Fibroblast of mammary gland (primary cell): ENCODE data around the gene KSR1.
"Not testable (repeated sequence)": the region's sequence is repeated elsewhere in the genome, so short reads cannot be mapped to it uniquely, and the experiment has no call there.

ENCODE experiments used
- DNase-seq: peaks from one replicate; pipeline ENCODE4 v3.0.0-alpha.2; 2010; ENCODE audit warnings: low read depth
- H3K4me3 ChIP-seq: 2 replicates; pipeline ENCODE4 v1.5.1; 2011; ENCODE audit warnings: low read depth, mild to moderate bottlenecking, low read length, moderate library complexity; ENCODE audit not compliant: control insufficient read depth
- CTCF ChIP-seq: conservative IDR thresholded peaks from 2 replicates; pipeline ENCODE4 v1.5.1; 2011; ENCODE audit warnings: low read depth, low read length, inconsistent platforms; ENCODE audit not compliant: control insufficient read depth, insufficient read depth

The KSR1 gene

DNA sequence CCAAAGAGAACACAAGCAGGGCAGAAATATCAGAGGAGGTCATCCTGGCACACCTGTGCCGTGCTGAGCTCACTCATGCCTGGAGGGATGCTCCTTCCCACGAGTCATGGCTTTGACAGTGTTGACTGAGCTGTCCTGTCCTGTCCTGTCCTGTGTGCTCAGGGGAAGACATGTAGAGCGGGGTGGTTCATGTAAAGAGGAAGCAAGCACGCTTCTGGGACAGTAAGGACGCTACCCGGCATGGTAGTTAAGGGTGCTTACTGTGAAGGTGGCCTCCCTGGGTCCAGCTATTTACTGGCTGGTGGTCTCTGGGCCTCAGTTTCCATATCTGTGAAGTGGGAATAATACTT lies 175.1 kb downstream of the KSR1 start:
- no peak for TF ChIP-seq CTCF
- H3K4me3 ChIP-seq = no peak overlapping the region
- no peak for DNase-seq

GRCh38 chr17:27631897-27632725 lies 175.9 kb downstream of the KSR1 start:
- DNase-seq = no peak
- no peak overlapping the region for H3K4me3 ChIP-seq
- no peak for TF ChIP-seq CTCF

GRCh38 chr17:27632766-27633165 lies 176.5 kb downstream of the KSR1 start:
- not testable (repeated sequence) for H3K4me3 ChIP-seq
- DNase-seq = peak; percentile 79

DNA sequence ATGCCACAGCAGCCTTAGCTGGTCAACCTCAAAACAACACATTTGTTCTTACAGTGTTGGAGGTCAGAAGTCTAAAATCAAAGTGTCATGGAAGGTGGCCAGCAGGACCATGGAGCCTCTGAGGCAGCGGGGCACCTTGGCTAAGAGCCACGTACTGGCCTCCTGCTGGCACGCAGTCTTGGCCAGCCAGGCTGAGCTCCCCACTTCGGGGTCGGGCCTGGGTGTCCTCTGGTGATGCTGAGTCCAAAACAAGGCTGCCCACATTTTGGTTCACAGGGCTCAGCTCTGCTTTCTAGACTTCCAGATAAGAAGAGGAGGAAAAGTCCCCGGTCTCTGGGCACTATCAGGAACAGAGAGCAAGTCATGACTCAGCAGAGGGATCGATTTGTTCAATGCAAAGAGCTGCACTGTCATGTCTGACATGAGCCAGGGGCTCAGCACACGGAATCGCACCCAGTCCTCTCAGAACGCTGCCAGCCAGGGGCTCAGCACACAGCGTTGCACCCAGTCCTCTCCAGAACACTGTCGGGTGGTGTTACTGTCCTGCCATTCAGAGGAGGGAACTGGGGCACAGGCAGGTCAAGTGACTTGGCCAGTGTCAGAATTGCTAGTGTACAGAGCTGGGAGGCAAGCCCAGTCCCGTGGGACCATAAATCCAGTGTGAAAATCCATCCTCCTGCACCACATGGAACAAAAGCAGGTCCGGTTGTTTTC lies 177.2 kb downstream of the KSR1 start:
- no peak for TF ChIP-seq CTCF
- DNase-seq = peak; percentile 44
- H3K4me3 ChIP-seq = no peak overlapping the region

DNA sequence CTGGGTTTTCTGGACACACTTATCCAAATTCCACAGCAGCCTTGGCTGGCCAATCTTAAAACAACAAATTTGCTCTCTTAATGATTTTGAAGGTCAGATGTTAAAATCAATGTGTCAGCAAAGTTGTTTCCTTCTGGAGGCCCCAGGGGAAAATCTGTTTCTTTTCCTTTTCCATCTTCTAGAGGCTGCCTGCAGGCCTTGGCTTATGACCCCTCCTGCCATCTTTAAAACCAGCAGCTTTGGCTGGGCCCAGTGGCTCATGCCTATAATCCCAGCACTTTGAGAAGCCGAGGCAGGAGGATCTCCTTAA lies 177.7 kb downstream of the KSR1 start:
- no peak for TF ChIP-seq CTCF
- no peak for DNase-seq
- no peak overlapping the region for H3K4me3 ChIP-seq

DNA sequence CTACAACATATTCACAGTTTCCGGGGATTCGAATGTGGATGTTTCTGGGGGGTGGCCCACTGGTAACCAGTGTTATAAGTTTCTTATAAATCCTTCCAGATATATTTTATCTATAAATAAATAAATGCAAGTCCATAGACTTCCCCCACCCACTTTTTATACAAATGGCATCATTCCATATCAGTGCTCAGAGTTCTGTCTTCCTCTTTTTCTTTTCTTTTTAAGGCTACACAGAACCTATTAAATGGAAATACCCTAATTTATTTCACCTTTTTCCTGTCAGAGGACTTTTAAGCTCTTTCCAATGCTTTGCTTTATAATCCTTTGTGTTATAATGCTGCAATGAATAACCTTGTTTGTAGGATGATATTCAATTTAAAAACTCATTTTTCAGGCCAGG lies 178.5 kb downstream of the KSR1 start:
- TF ChIP-seq CTCF = no peak
- DNase-seq = no peak

DNA sequence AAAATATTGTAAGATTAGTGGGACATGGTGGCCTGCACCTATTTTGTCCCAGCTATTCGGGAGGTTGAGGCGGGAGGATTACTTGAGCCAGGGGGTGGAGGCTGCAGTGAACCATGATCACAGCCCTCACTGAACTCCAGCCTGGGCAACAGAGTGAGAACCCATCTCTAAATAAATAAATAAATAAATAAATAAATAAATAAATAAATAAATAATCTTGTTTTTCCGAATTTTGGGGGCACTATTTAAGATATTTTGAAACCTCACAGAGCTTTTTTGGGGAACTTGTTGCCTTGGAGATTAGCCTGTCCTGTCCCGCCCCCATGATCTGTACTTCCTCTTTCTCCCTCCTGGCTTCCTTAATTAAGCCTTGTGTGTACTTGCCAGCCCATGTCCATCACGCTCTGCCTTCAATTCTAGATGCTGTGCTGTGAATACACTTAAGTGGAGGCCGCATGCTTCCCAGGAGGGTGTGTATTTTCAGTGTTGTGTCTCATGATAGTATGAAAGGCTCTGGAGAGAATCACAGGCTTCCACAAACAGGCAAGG lies 179.1 kb downstream of the KSR1 start:
- DNase-seq = no peak
- TF ChIP-seq CTCF = no peak
- H3K4me3 ChIP-seq = no peak overlapping the region

More for the DNA sequence above, 178.5 kb downstream of the KSR1 start:
- no peak overlapping the region for H3K4me3 ChIP-seq

DNA sequence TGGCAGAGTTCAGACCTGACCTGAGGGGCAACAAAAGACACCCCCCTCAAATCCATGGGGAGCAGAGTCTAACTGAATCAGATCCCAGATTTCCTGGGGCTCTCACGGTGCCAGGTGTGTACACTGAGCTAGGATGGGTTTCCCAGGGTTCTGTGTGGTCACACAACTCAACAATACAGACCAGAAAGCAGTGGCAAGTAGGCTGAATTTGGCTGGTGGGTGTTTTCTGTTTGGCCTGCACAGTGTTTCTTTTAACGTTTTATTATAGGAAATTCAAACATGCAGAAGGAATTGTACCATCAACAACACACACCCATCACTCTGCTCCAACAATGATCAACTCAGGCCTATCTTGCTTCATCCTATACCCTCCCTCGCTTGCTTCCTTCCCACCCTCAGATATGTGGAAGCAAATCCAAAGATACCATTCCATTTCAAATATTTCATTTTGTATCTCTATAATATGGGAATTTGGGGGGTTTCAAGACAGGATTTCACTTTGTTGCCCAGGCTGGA lies 179.8 kb downstream of the KSR1 start:
- not testable (repeated sequence) for H3K4me3 ChIP-seq, DNase-seq

- H3K4me3 ChIP-seq, DNase-seq: not testable (repeated sequence)
Measured at GRCh38 chr17:27637818-27638217, 181.6 kb downstream of the KSR1 start.

DNA sequence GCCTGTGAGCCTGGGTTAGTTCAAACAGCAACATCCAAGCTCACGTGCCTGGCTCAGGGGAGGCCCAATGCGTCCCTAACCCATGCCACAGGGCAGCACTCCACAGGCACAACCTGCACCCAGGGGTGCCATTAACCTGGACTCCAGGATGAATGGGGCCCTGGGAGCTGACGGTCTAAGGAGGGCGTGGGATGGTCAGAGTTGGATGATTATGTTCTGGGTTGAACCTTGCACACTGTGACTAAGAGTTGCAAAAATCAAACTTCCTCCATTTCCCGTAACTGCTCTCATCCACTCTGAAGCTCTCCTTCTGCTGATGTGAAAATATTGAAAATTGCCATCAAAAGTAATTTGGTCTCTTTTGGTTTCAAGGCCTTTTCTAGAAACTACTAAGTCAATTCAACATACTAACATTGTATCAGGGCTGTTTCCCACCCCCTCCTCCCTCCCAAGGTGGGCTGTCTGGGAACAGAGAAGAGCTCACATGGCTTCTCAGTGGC lies 182.2 kb downstream of the KSR1 start:
- H3K4me3 ChIP-seq, DNase-seq: not testable (repeated sequence)
